Measurements from ENCODE around the gene PLPPR1. TPM values are rescaled to one million over a fixed set of nuclear protein-coding genes. Genes with fewer than 3 reads are reported as not detected.

PLPPR1 gene
- total RNA-seq, 2 experiments from 2014 or later = not detected

- Mint-ChIP-seq H3K36me3 (ENCODE audit: low read depth) (no peaks in the 10 kb centered on the region), H3K27me3 (ENCODE audit: low read depth) (no peaks in the 10 kb centered on the region), H3K9me3 (ENCODE audit: insufficient read depth) (no peaks in the 10 kb centered on the region), H3K27ac (no peak overlapping the region), H3K4me3 (no peak overlapping the region), H3K4me1 (ENCODE audit: low read depth) (no peaks in the 10 kb centered on the region)
- DNase-seq (no peak), ATAC-seq (no peak)
- CTCF ChIA-PET = no interaction called here
- POLR2A ChIA-PET = no interaction called here
Measured at GRCh38 chr9:101062686-101063085, 34.2 kb downstream of the PLPPR1 start.

GRCh38 chr9:101063192-101063591, 34.7 kb downstream of the PLPPR1 start:
- DNase-seq (no peak), ATAC-seq (no peak)
- CTCF ChIA-PET = no interaction called here
- Mint-ChIP-seq H3K27me3 (ENCODE audit: low read depth) (no peaks in the 10 kb centered on the region), H3K4me3 (no peak overlapping the region), H3K27ac (no peak overlapping the region), H3K4me1 (ENCODE audit: low read depth) (no peaks in the 10 kb centered on the region), H3K36me3 (ENCODE audit: low read depth) (no peaks in the 10 kb centered on the region), H3K9me3 (ENCODE audit: insufficient read depth) (no peaks in the 10 kb centered on the region)
- POLR2A ChIA-PET = no interaction called here

GRCh38 chr9:101064206-101064605, 35.7 kb downstream of the PLPPR1 start:
- CTCF ChIA-PET = no interaction called here
- Mint-ChIP-seq H3K27me3 (ENCODE audit: low read depth) (no peaks in the 10 kb centered on the region), H3K4me1 (ENCODE audit: low read depth) (no peaks in the 10 kb centered on the region), H3K4me3 (no peak overlapping the region), H3K36me3 (ENCODE audit: low read depth) (no peaks in the 10 kb centered on the region), H3K27ac (no peak overlapping the region), H3K9me3 (ENCODE audit: insufficient read depth) (no peaks in the 10 kb centered on the region)
- DNase-seq = no peak
- ATAC-seq = no peak
- POLR2A ChIA-PET = no interaction called here

- Mint-ChIP-seq H3K4me3 (no peak overlapping the region), H3K9me3 (ENCODE audit: insufficient read depth) (no peaks in the 10 kb centered on the region), H3K27me3 (ENCODE audit: low read depth) (no peaks in the 10 kb centered on the region), H3K4me1 (ENCODE audit: low read depth) (no peaks in the 10 kb centered on the region), H3K36me3 (ENCODE audit: low read depth) (no peaks in the 10 kb centered on the region), H3K27ac (no peak overlapping the region)
- no peak for DNase-seq
- CTCF ChIA-PET = no interaction called here
- no peak for ATAC-seq
- POLR2A ChIA-PET = no interaction called here
Measured at GRCh38 chr9:101065930-101066329, 37.4 kb downstream of the PLPPR1 start.

GRCh38 chr9:101068696-101069095, 40.2 kb downstream of the PLPPR1 start:
- ChIA-PET POLR2A (no interaction called here), CTCF (no interaction called here)
- no peaks in the 10 kb centered on the region for H3K27me3 Mint-ChIP-seq (ENCODE audit: low read depth)
- DNase-seq (no peak), ATAC-seq (no peak)
- no peaks in the 10 kb centered on the region for H3K4me1 Mint-ChIP-seq (ENCODE audit: low read depth)
- H3K27ac Mint-ChIP-seq = no peak overlapping the region
- H3K9me3 Mint-ChIP-seq (ENCODE audit: insufficient read depth) = no peaks in the 10 kb centered on the region
- H3K4me3 Mint-ChIP-seq = no peak overlapping the region
- no peaks in the 10 kb centered on the region for H3K36me3 Mint-ChIP-seq (ENCODE audit: low read depth)

GRCh38 chr9:101072259-101072658, 43.7 kb downstream of the PLPPR1 start:
- ChIA-PET CTCF (no interaction called here), POLR2A (no interaction called here)
- Mint-ChIP-seq H3K9me3 (ENCODE audit: insufficient read depth) (no peaks in the 10 kb centered on the region), H3K36me3 (ENCODE audit: low read depth) (no peaks in the 10 kb centered on the region), H3K27me3 (ENCODE audit: low read depth) (no peaks in the 10 kb centered on the region), H3K4me3 (no peak overlapping the region), H3K27ac (no peak overlapping the region), H3K4me1 (ENCODE audit: low read depth) (no peaks in the 10 kb centered on the region)
- ATAC-seq = no peak
- DNase-seq = no peak

- CTCF ChIA-PET = interaction anchor here (0.6 kb wide), 1 partner anchor 18 kb away, joined by 3 read pairs; no protein-coding TSS in a partner anchor
- no peak overlapping the region for H3K27ac Mint-ChIP-seq
- DNase-seq (no peak), ATAC-seq (no peak)
- H3K9me3 Mint-ChIP-seq (ENCODE audit: insufficient read depth) = no peaks in the 10 kb centered on the region
- H3K4me1 Mint-ChIP-seq (ENCODE audit: low read depth) = no peaks in the 10 kb centered on the region
- POLR2A ChIA-PET = no interaction called here
- no peaks in the 10 kb centered on the region for H3K27me3 Mint-ChIP-seq (ENCODE audit: low read depth)
- H3K36me3 Mint-ChIP-seq (ENCODE audit: low read depth) = no peaks in the 10 kb centered on the region
- no peak overlapping the region for H3K4me3 Mint-ChIP-seq
Measured at GRCh38 chr9:101073122-101073521, 44.6 kb downstream of the PLPPR1 start.

- H3K36me3 Mint-ChIP-seq (ENCODE audit: low read depth) = no peaks in the 10 kb centered on the region
- H3K27ac Mint-ChIP-seq = no peak overlapping the region
- ChIA-PET CTCF (no interaction called here), POLR2A (no interaction called here)
- DNase-seq (no peak), ATAC-seq (no peak)
- no peak overlapping the region for H3K4me3 Mint-ChIP-seq
- H3K9me3 Mint-ChIP-seq (ENCODE audit: insufficient read depth) = no peaks in the 10 kb centered on the region
- no peaks in the 10 kb centered on the region for H3K27me3 Mint-ChIP-seq (ENCODE audit: low read depth)
- no peaks in the 10 kb centered on the region for H3K4me1 Mint-ChIP-seq (ENCODE audit: low read depth)
Measured at GRCh38 chr9:101081641-101082040, 53.1 kb downstream of the PLPPR1 start.

GRCh38 chr9:101083448-101084202, 55.1 kb downstream of the PLPPR1 start:
- ChIA-PET CTCF (no interaction called here), POLR2A (no interaction called here)
- no peak for ATAC-seq
- H3K27ac Mint-ChIP-seq = no peak overlapping the region
- no peak overlapping the region for H3K4me3 Mint-ChIP-seq
- H3K27me3 Mint-ChIP-seq (ENCODE audit: low read depth) = no peaks in the 10 kb centered on the region
- H3K36me3 Mint-ChIP-seq (ENCODE audit: low read depth) = no peaks in the 10 kb centered on the region
- H3K9me3 Mint-ChIP-seq (ENCODE audit: insufficient read depth) = no peaks in the 10 kb centered on the region
- H3K4me1 Mint-ChIP-seq (ENCODE audit: low read depth) = no peaks in the 10 kb centered on the region
- DNase-seq = no peak

GRCh38 chr9:101087426-101087825, 58.9 kb downstream of the PLPPR1 start:
- Mint-ChIP-seq H3K36me3 (ENCODE audit: low read depth) (no peaks in the 10 kb centered on the region), H3K4me3 (no peak overlapping the region), H3K27me3 (ENCODE audit: low read depth) (no peaks in the 10 kb centered on the region), H3K27ac (no peak overlapping the region), H3K9me3 (ENCODE audit: insufficient read depth) (no peaks in the 10 kb centered on the region), H3K4me1 (ENCODE audit: low read depth) (no peaks in the 10 kb centered on the region)
- ATAC-seq (no peak), DNase-seq (no peak)
- CTCF ChIA-PET = no interaction called here
- POLR2A ChIA-PET = no interaction called here

GRCh38 chr9:101092922-101093321, 64.4 kb downstream of the PLPPR1 start:
- no peak for DNase-seq

GRCh38 chr9:101093620-101094019, 65.1 kb downstream of the PLPPR1 start:
- POLR2A ChIA-PET = no interaction called here
- Mint-ChIP-seq H3K4me3 (no peak overlapping the region), H3K9me3 (ENCODE audit: insufficient read depth) (no peaks in the 10 kb centered on the region), H3K4me1 (ENCODE audit: low read depth) (no peaks in the 10 kb centered on the region), H3K36me3 (ENCODE audit: low read depth) (no peaks in the 10 kb centered on the region), H3K27ac (no peak overlapping the region), H3K27me3 (ENCODE audit: low read depth) (no peaks in the 10 kb centered on the region)
- CTCF ChIA-PET = interaction anchor here (1.0 kb wide), 1 partner anchor 8 kb away, joined by 3 read pairs; no protein-coding TSS in a partner anchor
- ATAC-seq = no peak
- DNase-seq = no peak

More at GRCh38 chr9:101092922-101093321, 64.4 kb downstream of the PLPPR1 start:
- Mint-ChIP-seq H3K9me3 (ENCODE audit: insufficient read depth) (no peaks in the 10 kb centered on the region), H3K4me1 (ENCODE audit: low read depth) (no peaks in the 10 kb centered on the region), H3K27ac (no peak overlapping the region), H3K27me3 (ENCODE audit: low read depth) (no peaks in the 10 kb centered on the region), H3K4me3 (no peak overlapping the region), H3K36me3 (ENCODE audit: low read depth) (no peaks in the 10 kb centered on the region)
- ChIA-PET CTCF (no interaction called here), POLR2A (no interaction called here)
- ATAC-seq = no peak

- no peak overlapping the region for H3K27ac Mint-ChIP-seq
- CTCF ChIA-PET = no interaction called here
- POLR2A ChIA-PET = no interaction called here
- H3K4me3 Mint-ChIP-seq = no peak overlapping the region
- ATAC-seq (no peak), DNase-seq (no peak)
- no peaks in the 10 kb centered on the region for H3K4me1 Mint-ChIP-seq (ENCODE audit: low read depth)
- no peaks in the 10 kb centered on the region for H3K9me3 Mint-ChIP-seq (ENCODE audit: insufficient read depth)
- no peaks in the 10 kb centered on the region for H3K36me3 Mint-ChIP-seq (ENCODE audit: low read depth)
- no peaks in the 10 kb centered on the region for H3K27me3 Mint-ChIP-seq (ENCODE audit: low read depth)
Measured at GRCh38 chr9:101094686-101095085, 66.2 kb downstream of the PLPPR1 start.

All from activated CD8-positive, alpha-beta T cell treated with anti-CD3 and anti-CD28 coated beads, Interleukin-2, amount 10 ng/mL, durations not matched to agents 7 days and 5 days (primary cell).